ENCODE measurements around the gene CPEB4.

DNA sequence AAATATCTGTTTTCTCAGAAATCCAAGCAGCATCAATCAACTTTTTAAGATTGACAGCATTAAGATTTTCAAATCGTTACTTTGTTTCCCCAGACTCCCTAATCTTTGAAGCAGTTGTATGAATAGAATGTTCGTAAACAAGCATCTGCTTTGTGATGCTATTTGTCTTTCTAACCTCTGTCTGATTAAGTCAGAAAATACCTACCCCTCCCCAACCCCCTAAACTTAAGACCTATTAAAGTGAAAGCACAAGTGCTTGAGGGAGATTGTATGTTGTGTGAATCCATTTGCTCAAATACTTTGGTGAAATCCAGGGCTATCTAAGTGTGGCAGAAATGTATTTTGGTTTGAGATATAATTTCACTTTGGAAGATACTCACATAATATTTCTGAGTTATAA is 53.0 kb downstream of the CPEB4 start:
- TF ChIP-seq CTCF (IDR thresholded peaks at IDR 0.05) (no peak), POLR2A (IDR thresholded peaks at IDR 0.05) (no peak)

Data from vagina (tissue), 2 donors.